Trophoblast cell (in vitro differentiated cells and primary cell): ENCODE data around the gene RTL9.
"Not testable (repeated sequence)": the region's sequence is repeated elsewhere in the genome, so short reads cannot be mapped to it uniquely, and the experiment has no call there.

Experiments used
- DNase-seq, 2 donors: peaks; one replicate each; pipeline ENCODE4 v3.0.0-alpha.2; 2016
- H2AFZ ChIP-seq: 2 replicates; pipeline ENCODE4 v1.6.1; 2013; ENCODE audit warnings: low read length, moderate library complexity, mild to moderate bottlenecking; ENCODE audit not compliant: insufficient read depth, poor library complexity
- H2AK5ac ChIP-seq: 2 replicates; pipeline ENCODE4 v1.6.1; 2013; ENCODE audit warnings: mild to moderate bottlenecking, low read length
- H2BK120ac ChIP-seq: 2 replicates; pipeline ENCODE4 v1.6.1; 2013; ENCODE audit warnings: low read length, mild to moderate bottlenecking, moderate library complexity; ENCODE audit not compliant: insufficient read depth, poor library complexity
- H2BK12ac ChIP-seq: 2 replicates; pipeline ENCODE4 v1.6.1; 2013; ENCODE audit warnings: mild to moderate bottlenecking, low read length, moderate library complexity
- H2BK5ac ChIP-seq: 2 replicates; pipeline ENCODE4 v1.6.1; 2013; ENCODE audit warnings: low read length, low read depth, moderate library complexity, mild to moderate bottlenecking; ENCODE audit not compliant: poor library complexity
- H3K14ac ChIP-seq: 2 replicates; pipeline ENCODE4 v1.6.1; 2013; ENCODE audit warnings: mild to moderate bottlenecking, low read length
- H3K18ac ChIP-seq: 2 replicates; pipeline ENCODE4 v1.6.1; 2013; ENCODE audit warnings: mild to moderate bottlenecking, low read length
- H3K23ac ChIP-seq: 2 replicates; pipeline ENCODE4 v1.6.1; 2013; ENCODE audit warnings: low read length
- H3K27ac ChIP-seq: 2 replicates; pipeline ENCODE4 v1.5.1; 2013; ENCODE audit warnings: low read depth, mild to moderate bottlenecking, inconsistent platforms, low read length, moderate library complexity
- H3K27me3 ChIP-seq: 2 replicates; pipeline ENCODE4 v1.6.1; 2013; ENCODE audit warnings: inconsistent platforms, mild to moderate bottlenecking, low read length, moderate library complexity; ENCODE audit not compliant: insufficient read depth
- H3K36me3 ChIP-seq, 2 experiments: 1 replicate in 1 of 2; 2 replicates in 1 of 2; pipeline ENCODE4 v1.6.1; 2013; ENCODE audit warnings: low read length in 2 of 2, mild to moderate bottlenecking in 2 of 2, moderate library complexity in 1 of 2; ENCODE audit not compliant: insufficient read depth in 2 of 2, control insufficient read depth in 1 of 2
- H3K4ac ChIP-seq: 2 replicates; pipeline ENCODE4 v1.6.1; 2013; ENCODE audit warnings: low read depth, mild to moderate bottlenecking, low read length, moderate library complexity
- H3K4me1 ChIP-seq, 2 experiments: 1 replicate in 1 of 2; 2 replicates in 1 of 2; pipeline ENCODE4 v1.6.1; 2013; ENCODE audit warnings: low read length in 2 of 2, mild to moderate bottlenecking in 2 of 2, moderate library complexity in 1 of 2; ENCODE audit not compliant: insufficient read depth in 2 of 2, control insufficient read depth in 1 of 2
- H3K4me2 ChIP-seq: 2 replicates; pipeline ENCODE4 v1.6.1; 2013; ENCODE audit warnings: inconsistent platforms, mild to moderate bottlenecking, low read length, moderate library complexity
- H3K4me3 ChIP-seq: 2 replicates; pipeline ENCODE4 v1.5.1; 2013; ENCODE audit warnings: mild to moderate bottlenecking, low read depth, low read length, inconsistent platforms
- H3K79me1 ChIP-seq: one replicate; pipeline ENCODE4 v1.6.1; 2013; ENCODE audit warnings: low read length
- H3K79me2 ChIP-seq: 2 replicates; pipeline ENCODE4 v1.6.1; 2013; ENCODE audit warnings: low read length, mild to moderate bottlenecking; ENCODE audit not compliant: control insufficient read depth, insufficient read depth, poor library complexity
- H3K9ac ChIP-seq: 2 replicates; pipeline ENCODE4 v1.6.1; 2013; ENCODE audit warnings: mild to moderate bottlenecking, low read length
- H3K9me3 ChIP-seq: 2 replicates; pipeline ENCODE4 v1.6.1; 2013; ENCODE audit warnings: low read depth, mild to moderate bottlenecking, control low read depth, inconsistent platforms, low read length; ENCODE audit not compliant: insufficient read depth
- H4K12ac ChIP-seq: 2 replicates; pipeline ENCODE4 v1.6.1; 2013; ENCODE audit warnings: low read depth, mild to moderate bottlenecking, low read length, moderate library complexity
- H4K8ac ChIP-seq: 2 replicates; pipeline ENCODE4 v1.6.1; 2013; ENCODE audit warnings: low read depth, mild to moderate bottlenecking, low read length, moderate library complexity
- H4K91ac ChIP-seq: one replicate; pipeline ENCODE4 v1.6.1; 2013; ENCODE audit warnings: low read depth, mild to moderate bottlenecking, low read length, moderate library complexity
- WGBS: extraction: QIAGEN DNeasy Blood & Tissue Kit; methylation state at CpG from one replicate; pipeline ENCODE4 v1.1.7; 2013; ENCODE audit warnings: missing lambda C conversion rate; ENCODE audit not compliant: insufficient read length, insufficient coverage; ENCODE audit errors: extremely low coverage; 5-methylcytosine and 5-hydroxymethylcytosine counted together

Gene RTL9

GRCh38 chrX:110403441-110404238 lies 45.0 kb downstream of the RTL9 start:
- Histone ChIP-seq H2AK5ac (no peak overlapping the region), H4K8ac (no peak overlapping the region)

GRCh38 chrX:110404376-110404775 lies 45.7 kb downstream of the RTL9 start:
- Histone ChIP-seq H3K9me3 (no peaks in the 10 kb centered on the region), H4K8ac (no peak overlapping the region), H2AK5ac (no peak overlapping the region), H2BK5ac (no peak overlapping the region), H3K23ac (no peak overlapping the region), H3K36me3 (no peaks in the 10 kb centered on the region), H3K79me2 (no peaks in the 10 kb centered on the region), H3K9ac (no peak overlapping the region), H3K79me1 (peaks cover 2% of the 10 kb centered on the region), H3K18ac (no peak overlapping the region), H2AFZ (no peak overlapping the region), H4K12ac (no peak overlapping the region), H3K27ac (peak overlapping the region; percentile 34), H2BK120ac (no peak overlapping the region), H2BK12ac (no peak overlapping the region), H3K4me1 (peaks cover 3 to 5% of the 10 kb centered on the region in 2 experiments), H4K91ac (no peak overlapping the region), H3K4me2 (no peak overlapping the region), H3K14ac (no peak overlapping the region), H3K4ac (no peak overlapping the region), H3K27me3 (no peaks in the 10 kb centered on the region), H3K4me3 (no peak overlapping the region)
- DNase-seq, result no peak
- WGBS, result no CpG with 5 or more reads among the region's 6 CpGs

More at GRCh38 chrX:110403441-110404238, 45.0 kb downstream of the RTL9 start:
- Histone ChIP-seq H2BK5ac (no peak overlapping the region), H3K79me2 (no peaks in the 10 kb centered on the region), H2BK120ac (peak overlapping the region; percentile 35), H3K79me1 (peaks cover 2% of the 10 kb centered on the region), H3K9ac (no peak overlapping the region), H2AFZ (no peak overlapping the region), H3K4ac (no peak overlapping the region), H3K4me2 (no peak overlapping the region), H3K36me3 (no peaks in the 10 kb centered on the region), H3K27ac (peak overlapping the region; percentile 34), H3K9me3 (no peaks in the 10 kb centered on the region), H2BK12ac (no peak overlapping the region), H4K91ac (peak overlapping the region; percentile 36), H3K14ac (no peak overlapping the region), H3K18ac (no peak overlapping the region), H4K12ac (no peak overlapping the region), H3K4me3 (no peak overlapping the region), H3K23ac (no peak overlapping the region), H3K27me3 (no peaks in the 10 kb centered on the region), H3K4me1 (peaks cover 2 to 3% of the 10 kb centered on the region in 2 experiments)
- DNase-seq, result peak; percentile 40 to 70
- WGBS, result no CpG with 5 or more reads among the region's 15 CpGs

GRCh38 chrX:110406250-110406649 lies 47.6 kb downstream of the RTL9 start:
- not testable (repeated sequence) for H3K14ac ChIP-seq, H3K79me2 ChIP-seq, DNase-seq, H3K36me3 ChIP-seq, H2AK5ac ChIP-seq, H3K27me3 ChIP-seq, H4K91ac ChIP-seq, H2BK5ac ChIP-seq, H2BK120ac ChIP-seq, H3K4me3 ChIP-seq, H3K4me2 ChIP-seq, H3K4ac ChIP-seq, H2BK12ac ChIP-seq, H4K12ac ChIP-seq, H3K23ac ChIP-seq, H4K8ac ChIP-seq, H3K79me1 ChIP-seq, H3K18ac ChIP-seq, H3K27ac ChIP-seq, H3K4me1 ChIP-seq, H3K9me3 ChIP-seq, H2AFZ ChIP-seq, H3K9ac ChIP-seq
- WGBS, result no CpG with 5 or more reads among the region's 7 CpGs

- no peak overlapping the region for H2BK5ac ChIP-seq
- no peak overlapping the region for H3K23ac ChIP-seq
- H3K4me2 ChIP-seq, result no peak overlapping the region
- H2AFZ ChIP-seq, result no peak overlapping the region
- no peaks in the 10 kb centered on the region for H3K36me3 ChIP-seq
- DNase-seq, result no peak
- H3K18ac ChIP-seq, result no peak overlapping the region
- no peak overlapping the region for H4K91ac ChIP-seq
- no peak overlapping the region for H3K14ac ChIP-seq
- peaks cover 3 to 7% of the 10 kb centered on the region in 2 experiments for H3K4me1 ChIP-seq
- H3K79me1 ChIP-seq, result peaks cover 2% of the 10 kb centered on the region
- H2BK120ac ChIP-seq, result no peak overlapping the region
- H2AK5ac ChIP-seq, result no peak overlapping the region
- no peak overlapping the region for H3K9ac ChIP-seq
- H3K79me2 ChIP-seq, result no peaks in the 10 kb centered on the region
- no peak overlapping the region for H3K4me3 ChIP-seq
- no peak overlapping the region for H3K27ac ChIP-seq
- H3K4ac ChIP-seq, result no peak overlapping the region
- no peaks in the 10 kb centered on the region for H3K9me3 ChIP-seq
- no peak overlapping the region for H2BK12ac ChIP-seq
- H4K12ac ChIP-seq, result no peak overlapping the region
- WGBS, result no CpG with 5 or more reads among the region's 4 CpGs
- H4K8ac ChIP-seq, result no peak overlapping the region
- H3K27me3 ChIP-seq, result no peaks in the 10 kb centered on the region
These were observed 48.2 kb downstream of the RTL9 start for GRCh38 chrX:110406822-110407221.
